Stomach (tissue), 4 donors: ENCODE results near the gene IFNA21.

Experiments
- EP300 ChIP-seq: sonication (generic); formaldehyde crosslinking; IDR thresholded peaks from one replicate; pipeline ENCODE4 v1.6.1; 2017; ENCODE audit warnings: antibody characterized with exemption
- POLR2A ChIP-seq, 4 donors: fragments of 450-650 bp; IDR thresholded peaks; one replicate each; pipeline ENCODE4 v1.6.1; 2016; ENCODE audit warnings: antibody characterized with exemption in 4 of 4, control low read depth in 2 of 4, mild to moderate bottlenecking in 1 of 4, moderate library complexity in 1 of 4
- POLR2AphosphoS5 ChIP-seq, 3 donors: sonication (generic); formaldehyde crosslinking; IDR thresholded peaks; one replicate each; pipeline ENCODE4 v1.6.1; 2016; ENCODE audit warnings: antibody characterized with exemption in 3 of 3
- TF ChIP-seq, protein P1 (sequence below), 7 experiments: fragments of 450-650 bp in 4 of 7; fragments of 200-600 bp in 3 of 7; sonication (generic) in 3 of 7; IDR thresholded peaks; one replicate each; pipeline ENCODE4 v1.5.1; 2016 to 2019; ENCODE audit warnings: antibody characterized with exemption in 7 of 7, control low read depth in 2 of 7, mild to moderate bottlenecking in 1 of 7

DNA sequence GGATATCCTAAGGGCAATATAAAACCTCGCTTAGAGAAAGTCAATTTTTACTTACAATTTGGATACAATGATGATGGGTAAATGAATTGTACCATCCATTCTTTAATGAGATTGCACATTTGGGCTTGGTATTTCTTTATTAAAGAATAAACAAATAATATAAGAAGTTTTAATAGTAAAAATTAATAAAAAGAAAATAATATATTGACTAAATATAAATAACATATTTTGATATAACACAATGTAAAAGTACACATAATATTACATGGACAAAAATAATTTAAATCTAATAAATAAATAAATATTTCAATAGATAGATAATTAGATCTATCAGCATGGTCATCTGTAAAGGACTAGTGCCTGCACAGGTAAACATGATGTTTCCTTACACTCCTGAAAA is 944 bp downstream of the IFNA21 start:
- TF ChIP-seq, protein P1, sequence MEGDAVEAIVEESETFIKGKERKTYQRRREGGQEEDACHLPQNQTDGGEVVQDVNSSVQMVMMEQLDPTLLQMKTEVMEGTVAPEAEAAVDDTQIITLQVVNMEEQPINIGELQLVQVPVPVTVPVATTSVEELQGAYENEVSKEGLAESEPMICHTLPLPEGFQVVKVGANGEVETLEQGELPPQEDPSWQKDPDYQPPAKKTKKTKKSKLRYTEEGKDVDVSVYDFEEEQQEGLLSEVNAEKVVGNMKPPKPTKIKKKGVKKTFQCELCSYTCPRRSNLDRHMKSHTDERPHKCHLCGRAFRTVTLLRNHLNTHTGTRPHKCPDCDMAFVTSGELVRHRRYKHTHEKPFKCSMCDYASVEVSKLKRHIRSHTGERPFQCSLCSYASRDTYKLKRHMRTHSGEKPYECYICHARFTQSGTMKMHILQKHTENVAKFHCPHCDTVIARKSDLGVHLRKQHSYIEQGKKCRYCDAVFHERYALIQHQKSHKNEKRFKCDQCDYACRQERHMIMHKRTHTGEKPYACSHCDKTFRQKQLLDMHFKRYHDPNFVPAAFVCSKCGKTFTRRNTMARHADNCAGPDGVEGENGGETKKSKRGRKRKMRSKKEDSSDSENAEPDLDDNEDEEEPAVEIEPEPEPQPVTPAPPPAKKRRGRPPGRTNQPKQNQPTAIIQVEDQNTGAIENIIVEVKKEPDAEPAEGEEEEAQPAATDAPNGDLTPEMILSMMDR (IDR thresholded peaks at IDR 0.05) = no peak
- TF ChIP-seq EP300 = no peak
- no peak for TF ChIP-seq POLR2A (IDR thresholded peaks at IDR 0.05)
- no peak for TF ChIP-seq POLR2AphosphoS5 (IDR thresholded peaks at IDR 0.05)
